NCI-H2107 treated with DMSO at 0.1 percent for 48 hours (cell line): ENCODE measurements around the gene CTRB2.
"Not testable (repeated sequence)": the region's sequence is repeated elsewhere in the genome, so short reads cannot be mapped to it uniquely, and the experiment has no call there.

Experiments
- DNase-seq: peaks from one replicate; lab custom pipeline; 2025; ENCODE audit not compliant: unreplicated experiment; lab: John Stamatoyannopoulos, UW

The CTRB2 gene

GRCh38 chr16:75227361-75228142 is 20.6 kb upstream of the CTRB2 start:
- DNase-seq, result no peak

GRCh38 chr16:75226550-75227360 is 19.8 kb upstream of the CTRB2 start:
- DNase-seq, result no peak

GRCh38 chr16:75225678-75226515 is 18.9 kb upstream of the CTRB2 start:
- DNase-seq, result no peak

GRCh38 chr16:75225092-75225491 is 18.1 kb upstream of the CTRB2 start:
- no peak for DNase-seq

- DNase-seq, result no peak
Observed at GRCh38 chr16:75224306-75225082, 17.5 kb upstream of the CTRB2 start.

- DNase-seq, result not testable (repeated sequence)
Observed at GRCh38 chr16:75223129-75223528, 16.2 kb upstream of the CTRB2 start.

GRCh38 chr16:75222271-75222783 is 15.4 kb upstream of the CTRB2 start:
- no peak for DNase-seq

- DNase-seq, result no peak
Observed at GRCh38 chr16:75219838-75220237, 12.9 kb upstream of the CTRB2 start.

- no peak for DNase-seq
Observed at GRCh38 chr16:75219088-75219487, 12.1 kb upstream of the CTRB2 start.

- DNase-seq, result no peak
Observed at GRCh38 chr16:75218256-75219076, 11.5 kb upstream of the CTRB2 start, which contains the start of gene CTRB1. Gene CTRB1, plus strand, starts transcription at chr16:75218988. Its CDS starts 20 bp downstream, at chr16:75219008.

GRCh38 chr16:75217389-75217851 is 10.5 kb upstream of the CTRB2 start:
- no peak for DNase-seq

- DNase-seq, result no peak
Observed at GRCh38 chr16:75216576-75216975, 9.6 kb upstream of the CTRB2 start.

- DNase-seq, result no peak
Observed at GRCh38 chr16:75216127-75216526, 9.2 kb upstream of the CTRB2 start.

- DNase-seq, result not testable (repeated sequence)
Observed at GRCh38 chr16:75211286-75211685, 4.3 kb upstream of the CTRB2 start.

- no peak for DNase-seq
Observed at GRCh38 chr16:75209944-75210343, 3.0 kb upstream of the CTRB2 start.

GRCh38 chr16:75209514-75209913 is 2.6 kb upstream of the CTRB2 start:
- DNase-seq, result not testable (repeated sequence)

GRCh38 chr16:75208861-75209505 is 2.0 kb upstream of the CTRB2 start:
- DNase-seq, result no peak

- DNase-seq, result no peak
Observed at GRCh38 chr16:75208242-75208825, 1.4 kb upstream of the CTRB2 start.
